Trophoblast cell (in vitro differentiated cells and primary cell): Measurements from ENCODE around the gene CACNB2.

Experiments
- DNase-seq, 2 donors: peaks; one replicate each; pipeline ENCODE4 v3.0.0-alpha.2; 2016
- H2AFZ ChIP-seq: 2 replicates; pipeline ENCODE4 v1.6.1; 2013; ENCODE audit warnings: low read length, moderate library complexity, mild to moderate bottlenecking; ENCODE audit not compliant: insufficient read depth, poor library complexity
- H2AK5ac ChIP-seq: 2 replicates; pipeline ENCODE4 v1.6.1; 2013; ENCODE audit warnings: mild to moderate bottlenecking, low read length
- H2BK120ac ChIP-seq: 2 replicates; pipeline ENCODE4 v1.6.1; 2013; ENCODE audit warnings: low read length, mild to moderate bottlenecking, moderate library complexity; ENCODE audit not compliant: insufficient read depth, poor library complexity
- H2BK12ac ChIP-seq: 2 replicates; pipeline ENCODE4 v1.6.1; 2013; ENCODE audit warnings: mild to moderate bottlenecking, low read length, moderate library complexity
- H2BK5ac ChIP-seq: 2 replicates; pipeline ENCODE4 v1.6.1; 2013; ENCODE audit warnings: low read length, low read depth, moderate library complexity, mild to moderate bottlenecking; ENCODE audit not compliant: poor library complexity
- H3K14ac ChIP-seq: 2 replicates; pipeline ENCODE4 v1.6.1; 2013; ENCODE audit warnings: mild to moderate bottlenecking, low read length
- H3K18ac ChIP-seq: 2 replicates; pipeline ENCODE4 v1.6.1; 2013; ENCODE audit warnings: mild to moderate bottlenecking, low read length
- H3K23ac ChIP-seq: 2 replicates; pipeline ENCODE4 v1.6.1; 2013; ENCODE audit warnings: low read length
- H3K27ac ChIP-seq: 2 replicates; pipeline ENCODE4 v1.5.1; 2013; ENCODE audit warnings: low read depth, mild to moderate bottlenecking, inconsistent platforms, low read length, moderate library complexity
- H3K27me3 ChIP-seq: 2 replicates; pipeline ENCODE4 v1.6.1; 2013; ENCODE audit warnings: inconsistent platforms, mild to moderate bottlenecking, low read length, moderate library complexity; ENCODE audit not compliant: insufficient read depth
- H3K36me3 ChIP-seq, 2 experiments: 1 replicate in 1 of 2; 2 replicates in 1 of 2; pipeline ENCODE4 v1.6.1; 2013; ENCODE audit warnings: low read length in 2 of 2, mild to moderate bottlenecking in 2 of 2, moderate library complexity in 1 of 2; ENCODE audit not compliant: insufficient read depth in 2 of 2, control insufficient read depth in 1 of 2
- H3K4ac ChIP-seq: 2 replicates; pipeline ENCODE4 v1.6.1; 2013; ENCODE audit warnings: low read depth, mild to moderate bottlenecking, low read length, moderate library complexity
- H3K4me1 ChIP-seq, 2 experiments: 1 replicate in 1 of 2; 2 replicates in 1 of 2; pipeline ENCODE4 v1.6.1; 2013; ENCODE audit warnings: low read length in 2 of 2, mild to moderate bottlenecking in 2 of 2, moderate library complexity in 1 of 2; ENCODE audit not compliant: insufficient read depth in 2 of 2, control insufficient read depth in 1 of 2
- H3K4me2 ChIP-seq: 2 replicates; pipeline ENCODE4 v1.6.1; 2013; ENCODE audit warnings: inconsistent platforms, mild to moderate bottlenecking, low read length, moderate library complexity
- H3K4me3 ChIP-seq: 2 replicates; pipeline ENCODE4 v1.5.1; 2013; ENCODE audit warnings: mild to moderate bottlenecking, low read depth, low read length, inconsistent platforms
- H3K79me1 ChIP-seq: one replicate; pipeline ENCODE4 v1.6.1; 2013; ENCODE audit warnings: low read length
- H3K79me2 ChIP-seq: 2 replicates; pipeline ENCODE4 v1.6.1; 2013; ENCODE audit warnings: low read length, mild to moderate bottlenecking; ENCODE audit not compliant: control insufficient read depth, insufficient read depth, poor library complexity
- H3K9ac ChIP-seq: 2 replicates; pipeline ENCODE4 v1.6.1; 2013; ENCODE audit warnings: mild to moderate bottlenecking, low read length
- H3K9me3 ChIP-seq: 2 replicates; pipeline ENCODE4 v1.6.1; 2013; ENCODE audit warnings: low read depth, mild to moderate bottlenecking, control low read depth, inconsistent platforms, low read length; ENCODE audit not compliant: insufficient read depth
- H4K12ac ChIP-seq: 2 replicates; pipeline ENCODE4 v1.6.1; 2013; ENCODE audit warnings: low read depth, mild to moderate bottlenecking, low read length, moderate library complexity
- H4K8ac ChIP-seq: 2 replicates; pipeline ENCODE4 v1.6.1; 2013; ENCODE audit warnings: low read depth, mild to moderate bottlenecking, low read length, moderate library complexity
- H4K91ac ChIP-seq: one replicate; pipeline ENCODE4 v1.6.1; 2013; ENCODE audit warnings: low read depth, mild to moderate bottlenecking, low read length, moderate library complexity
- WGBS: extraction: QIAGEN DNeasy Blood & Tissue Kit; methylation state at CpG from one replicate; pipeline ENCODE4 v1.1.7; 2013; ENCODE audit warnings: missing lambda C conversion rate; ENCODE audit not compliant: insufficient read length, insufficient coverage; ENCODE audit errors: extremely low coverage; 5-methylcytosine and 5-hydroxymethylcytosine counted together

Gene CACNB2

GRCh38 chr10:18230794-18231193 is 90.6 kb downstream of the CACNB2 start:
- Histone ChIP-seq H2AK5ac (no peak overlapping the region), H3K4me2 (no peak overlapping the region), H4K91ac (no peak overlapping the region), H3K23ac (no peak overlapping the region), H3K9ac (no peak overlapping the region), H4K12ac (no peak overlapping the region), H3K4ac (no peak overlapping the region), H3K4me3 (no peak overlapping the region), H2BK12ac (no peak overlapping the region), H4K8ac (no peak overlapping the region), H2AFZ (no peak overlapping the region), H3K79me1 (no peaks in the 10 kb centered on the region), H2BK120ac (no peak overlapping the region), H3K27me3 (no peaks in the 10 kb centered on the region), H3K36me3 (no peaks in the 10 kb centered on the region), H3K79me2 (no peaks in the 10 kb centered on the region), H3K9me3 (no peaks in the 10 kb centered on the region), H2BK5ac (no peak overlapping the region), H3K4me1 (peaks cover 0 to 3% of the 10 kb centered on the region in 2 experiments), H3K27ac (no peak overlapping the region), H3K14ac (no peak overlapping the region), H3K18ac (no peak overlapping the region)
- no CpG with 5 or more reads among the region's 2 CpGs for WGBS
- DNase-seq, result peak in 1 of 2 donors; percentile 9

DNA sequence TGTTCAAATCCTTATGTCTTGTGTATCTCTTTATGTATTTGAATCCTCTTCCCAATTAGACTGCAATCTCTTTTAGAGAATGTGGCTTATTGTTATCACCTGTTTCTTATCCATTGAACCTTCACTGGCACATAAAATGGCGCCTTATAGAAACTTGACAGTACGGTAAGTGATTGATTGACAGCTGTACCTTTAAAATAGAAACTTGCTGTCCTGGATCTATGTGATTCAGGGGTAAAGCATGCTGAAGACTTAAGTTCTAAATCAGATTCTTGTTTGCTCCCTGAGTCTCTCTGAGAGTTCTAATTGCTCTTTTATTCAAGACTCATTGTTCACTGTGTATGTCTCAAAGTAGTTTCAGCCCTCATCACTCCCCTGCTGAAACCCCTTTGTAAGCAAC is 91.3 kb downstream of the CACNB2 start:
- Histone ChIP-seq H3K23ac (no peak overlapping the region), H3K27me3 (no peaks in the 10 kb centered on the region), H3K27ac (no peak overlapping the region), H2BK12ac (no peak overlapping the region), H3K9me3 (no peaks in the 10 kb centered on the region), H3K4ac (no peak overlapping the region), H3K4me2 (no peak overlapping the region), H4K91ac (no peak overlapping the region), H3K4me1 (peaks cover 0 to 2% of the 10 kb centered on the region in 2 experiments), H3K4me3 (no peak overlapping the region), H3K18ac (no peak overlapping the region), H3K79me1 (no peaks in the 10 kb centered on the region), H2AK5ac (no peak overlapping the region), H3K9ac (no peak overlapping the region), H2BK120ac (no peak overlapping the region), H3K36me3 (no peaks in the 10 kb centered on the region), H4K8ac (no peak overlapping the region), H2AFZ (no peak overlapping the region), H3K79me2 (no peaks in the 10 kb centered on the region), H4K12ac (no peak overlapping the region), H2BK5ac (no peak overlapping the region), H3K14ac (no peak overlapping the region)
- WGBS, result no CpG with 5 or more reads among the region's 2 CpGs
- no peak for DNase-seq

DNA sequence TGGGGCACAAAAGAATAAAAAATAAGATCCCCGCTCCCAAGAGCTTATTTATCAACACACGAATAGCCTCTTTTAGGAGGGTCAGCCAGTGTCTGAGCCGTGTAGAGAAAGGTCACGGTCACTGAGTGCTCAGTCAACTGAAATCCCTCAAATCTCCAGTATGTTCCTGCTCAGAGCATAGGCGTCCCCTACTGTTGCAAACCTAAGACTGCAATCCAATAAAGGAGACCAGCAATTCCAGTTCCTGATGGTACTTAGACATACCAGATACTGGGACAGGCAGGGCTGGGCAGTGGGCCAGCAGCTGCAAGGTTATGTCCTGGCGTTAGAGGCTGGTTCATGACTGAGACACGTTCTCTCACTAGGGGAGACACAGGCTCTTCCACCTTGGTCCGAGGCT is 93.6 kb downstream of the CACNB2 start:
- H3K4me2 ChIP-seq, result no peak overlapping the region
- H3K36me3 ChIP-seq, result no peaks in the 10 kb centered on the region
- no peaks in the 10 kb centered on the region for H3K9me3 ChIP-seq
- H3K27me3 ChIP-seq, result no peaks in the 10 kb centered on the region
- no peak overlapping the region for H3K9ac ChIP-seq
- no peak overlapping the region for H3K14ac ChIP-seq
- no peak overlapping the region for H2AK5ac ChIP-seq
- no peak overlapping the region for H3K18ac ChIP-seq
- H4K12ac ChIP-seq, result no peak overlapping the region
- no peaks in the 10 kb centered on the region for H3K4me1 ChIP-seq
- H2BK120ac ChIP-seq, result no peak overlapping the region
- no CpG with 5 or more reads among the region's 8 CpGs for WGBS
- peak in 1 of 2 donors; percentile 18 for DNase-seq
- H3K4ac ChIP-seq, result no peak overlapping the region
- no peak overlapping the region for H4K91ac ChIP-seq
- H2BK5ac ChIP-seq, result no peak overlapping the region
- no peak overlapping the region for H3K23ac ChIP-seq
- no peak overlapping the region for H4K8ac ChIP-seq
- no peak overlapping the region for H2BK12ac ChIP-seq
- no peak overlapping the region for H3K4me3 ChIP-seq
- no peak overlapping the region for H3K27ac ChIP-seq
- H2AFZ ChIP-seq, result no peak overlapping the region
- no peaks in the 10 kb centered on the region for H3K79me1 ChIP-seq
- no peaks in the 10 kb centered on the region for H3K79me2 ChIP-seq

GRCh38 chr10:18235477-18235876 is 95.3 kb downstream of the CACNB2 start:
- Histone ChIP-seq H3K4me2 (no peak overlapping the region), H3K4me3 (no peak overlapping the region), H3K27ac (no peak overlapping the region), H2BK12ac (no peak overlapping the region), H3K14ac (no peak overlapping the region), H4K12ac (no peak overlapping the region), H4K91ac (no peak overlapping the region), H3K9me3 (no peaks in the 10 kb centered on the region), H2BK120ac (no peak overlapping the region), H3K9ac (no peak overlapping the region), H4K8ac (no peak overlapping the region), H3K4me1 (no peaks in the 10 kb centered on the region), H3K23ac (no peak overlapping the region), H3K79me2 (no peaks in the 10 kb centered on the region), H2AK5ac (no peak overlapping the region), H2BK5ac (no peak overlapping the region), H3K36me3 (no peaks in the 10 kb centered on the region), H3K18ac (no peak overlapping the region), H3K4ac (no peak overlapping the region), H3K27me3 (no peaks in the 10 kb centered on the region), H2AFZ (no peak overlapping the region), H3K79me1 (no peaks in the 10 kb centered on the region)
- no peak for DNase-seq
- WGBS, result no CpG with 5 or more reads among the region's 4 CpGs
